Hepatic stellate cell (primary cell): ENCODE measurements around the gene HTR5A.
"Not testable (repeated sequence)": the region's sequence is repeated elsewhere in the genome, so short reads cannot be mapped to it uniquely, and the experiment has no call there.

Experiments
- DNase-seq: peaks from one replicate; pipeline ENCODE4 v3.0.0; 2011; ENCODE audit warnings: low spot score

Gene HTR5A

DNA sequence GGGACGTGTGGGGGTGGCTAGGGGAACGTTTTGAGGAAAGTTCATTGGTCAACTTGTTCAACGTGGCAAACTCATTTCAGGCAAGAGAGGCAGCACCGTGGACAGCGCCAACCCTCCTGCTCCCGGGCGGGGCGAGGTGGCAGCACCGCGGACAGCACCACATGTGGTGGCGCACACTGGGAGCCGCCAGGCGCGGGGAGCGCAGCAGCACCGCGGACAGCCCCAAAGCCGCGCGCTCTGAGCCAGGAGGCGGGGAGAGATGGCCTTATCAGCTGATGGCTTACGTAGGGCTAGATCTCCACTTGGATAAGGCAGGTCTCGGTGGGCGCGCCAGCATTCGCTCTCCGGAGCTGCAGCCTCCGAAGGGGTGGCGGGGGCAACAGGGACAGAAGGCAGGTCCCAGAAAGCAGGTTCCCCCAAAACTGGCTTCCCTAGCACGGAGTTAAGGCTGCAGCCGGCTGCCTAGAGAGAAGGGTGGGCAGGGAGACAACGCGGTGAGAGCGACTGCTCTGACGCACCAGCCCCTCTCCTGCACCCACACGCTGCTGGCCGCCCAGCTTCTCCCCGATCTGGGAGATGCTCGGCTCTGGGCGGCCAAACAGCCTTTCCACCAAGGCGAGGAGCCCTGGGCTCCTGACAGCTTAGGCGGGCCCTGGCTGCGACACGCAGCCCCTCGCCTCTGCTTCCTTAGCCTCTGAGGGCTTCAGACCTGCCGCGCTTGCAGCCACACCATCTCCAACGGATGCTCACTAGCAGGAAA is at the start of gene HTR5A:
TSS of gene HTR5A (plus strand) at position 333 of the 760 bp plus-strand sequence. CDS start 576 bp downstream, outside the sequence.
- peak; percentile 77 for DNase-seq

DNA sequence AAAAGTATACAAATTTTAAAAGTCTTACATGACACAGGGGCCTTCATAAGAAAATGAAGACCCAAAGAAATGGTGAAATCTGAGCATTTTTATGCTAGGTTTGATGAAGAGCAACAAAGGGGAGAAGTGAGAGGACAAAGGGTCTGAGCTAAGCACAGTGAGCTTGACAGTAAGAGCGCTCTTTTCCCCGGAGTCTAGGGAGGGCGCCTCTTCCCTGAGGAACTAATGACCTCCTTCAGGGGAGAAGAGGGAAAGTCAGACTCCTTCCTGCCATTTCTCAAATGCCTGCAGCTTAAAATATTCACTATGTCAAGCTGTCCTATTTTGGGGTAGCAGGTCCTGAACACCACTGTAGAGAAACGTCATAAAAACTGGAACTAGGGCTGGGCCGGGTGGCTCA is 49.1 kb upstream of the HTR5A start:
- no peak for DNase-seq

DNA sequence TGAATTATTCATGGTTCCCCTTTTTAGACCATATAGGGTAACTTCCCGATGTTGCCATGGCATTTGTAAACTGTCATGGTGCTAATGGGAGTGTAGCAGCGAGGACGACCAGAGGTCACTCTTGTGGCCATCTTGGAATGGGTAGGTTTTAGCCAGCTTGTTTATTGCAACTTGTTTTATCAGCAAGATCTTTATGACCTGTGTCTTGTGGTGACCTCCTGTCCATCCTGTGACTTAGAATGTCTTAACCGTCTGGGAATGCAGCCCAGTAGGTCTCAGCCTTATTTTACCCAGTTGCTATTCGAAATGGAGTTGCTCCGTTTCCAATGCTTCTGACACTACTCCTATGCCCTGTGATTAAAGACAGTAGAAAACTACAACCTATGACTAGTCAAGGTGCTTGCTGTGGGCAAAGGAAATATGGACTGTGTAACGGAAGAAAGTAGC is 48.4 kb upstream of the HTR5A start:
- no peak for DNase-seq

DNA sequence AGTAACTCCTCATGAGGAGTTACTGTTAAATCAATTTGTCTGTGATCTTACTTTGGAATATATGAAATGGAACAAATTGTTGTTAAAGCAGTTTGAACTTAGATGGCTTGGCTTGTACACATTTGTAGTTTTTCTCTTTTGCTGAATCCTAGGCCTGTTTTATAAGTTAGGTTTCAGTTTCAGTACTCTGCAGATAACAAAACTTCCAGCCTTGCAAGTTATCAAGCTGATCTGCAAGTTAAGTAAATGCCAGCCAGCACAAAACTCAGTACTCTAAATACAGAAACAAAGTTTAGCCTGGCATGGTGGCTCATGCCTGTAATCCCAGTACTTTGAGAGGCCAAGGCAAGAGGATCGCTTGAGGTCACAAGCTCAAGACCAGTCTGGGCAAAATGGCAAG is 42.2 kb upstream of the HTR5A start:
- no peak for DNase-seq

DNA sequence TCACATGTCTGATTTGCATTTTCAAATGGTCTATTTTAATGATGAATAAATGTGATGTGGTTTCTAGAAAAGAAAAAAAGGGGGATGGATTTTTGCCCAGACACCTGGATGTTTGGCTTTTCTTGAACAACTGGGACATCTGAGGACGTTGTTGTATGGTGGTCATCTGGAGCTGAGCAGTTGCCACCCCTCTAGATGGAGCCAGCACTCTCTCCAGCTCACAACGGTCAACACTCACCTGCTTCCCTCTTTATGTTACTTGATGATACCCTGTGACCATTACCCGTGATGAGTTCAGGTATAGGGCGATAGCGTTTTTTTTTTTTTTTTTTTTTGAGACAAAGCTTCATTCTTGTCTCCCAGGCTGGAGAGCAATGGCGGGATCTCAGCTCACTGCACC is 37.1 kb upstream of the HTR5A start:
- DNase-seq = no peak

DNA sequence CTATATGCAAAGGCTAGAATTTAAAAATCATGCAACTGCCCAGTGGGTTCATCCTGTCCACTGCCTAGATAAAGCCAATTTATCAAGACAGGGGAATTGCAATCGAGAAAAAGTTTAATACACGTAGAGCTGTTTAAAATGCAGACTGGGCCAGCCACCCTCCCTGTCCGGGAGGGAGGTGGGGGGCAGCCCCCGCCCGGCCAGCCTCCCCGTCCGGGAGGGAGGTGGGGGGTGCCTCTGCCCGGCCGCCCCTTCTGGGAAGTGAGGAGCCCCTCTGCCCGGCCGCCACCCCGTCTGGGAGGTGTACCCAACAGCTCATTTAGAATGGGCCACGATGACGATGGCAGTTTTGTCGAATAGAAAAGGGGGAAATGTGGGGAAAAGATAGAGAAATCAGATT is 35.6 kb upstream of the HTR5A start:
- not testable (repeated sequence) for DNase-seq

DNA sequence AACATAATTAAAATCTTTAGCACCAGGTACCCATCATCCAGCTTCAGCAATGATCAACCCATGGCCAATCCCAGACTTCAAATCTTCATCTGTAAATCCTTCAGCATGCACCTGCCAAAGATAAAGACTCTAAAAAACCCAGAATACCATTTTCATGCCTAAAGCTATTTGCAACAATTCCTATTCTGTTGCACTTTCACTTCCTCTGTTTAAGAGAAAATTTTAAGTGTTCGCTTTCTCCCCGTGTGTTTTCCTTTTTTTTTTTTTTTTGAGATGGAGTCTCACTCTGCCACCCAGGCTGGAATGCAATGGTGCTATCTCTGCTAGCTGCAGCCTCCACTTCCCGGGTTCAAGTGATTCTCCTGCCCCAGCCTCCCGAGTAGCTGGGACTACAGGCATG is 31.8 kb upstream of the HTR5A start:
- DNase-seq = no peak

DNA sequence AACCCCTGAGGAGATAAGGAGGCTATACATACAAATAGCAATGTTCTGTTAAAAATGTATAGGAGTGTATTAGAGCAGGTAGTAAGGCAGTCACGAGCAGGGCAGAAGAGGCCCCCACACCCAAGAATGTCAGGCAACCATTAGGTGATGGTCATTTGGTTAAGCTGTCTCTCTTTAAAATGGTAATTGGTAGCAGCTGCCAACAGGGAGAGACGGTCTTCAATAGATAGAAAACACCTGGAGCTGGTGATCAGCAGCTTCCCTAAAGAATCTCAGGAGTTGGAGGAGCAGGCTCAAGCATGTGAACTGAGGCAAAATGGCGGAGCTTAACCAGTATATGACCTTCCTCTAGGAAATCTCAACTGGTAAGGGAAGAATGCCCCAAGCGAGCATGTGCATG is 26.4 kb upstream of the HTR5A start:
- DNase-seq = no peak

DNA sequence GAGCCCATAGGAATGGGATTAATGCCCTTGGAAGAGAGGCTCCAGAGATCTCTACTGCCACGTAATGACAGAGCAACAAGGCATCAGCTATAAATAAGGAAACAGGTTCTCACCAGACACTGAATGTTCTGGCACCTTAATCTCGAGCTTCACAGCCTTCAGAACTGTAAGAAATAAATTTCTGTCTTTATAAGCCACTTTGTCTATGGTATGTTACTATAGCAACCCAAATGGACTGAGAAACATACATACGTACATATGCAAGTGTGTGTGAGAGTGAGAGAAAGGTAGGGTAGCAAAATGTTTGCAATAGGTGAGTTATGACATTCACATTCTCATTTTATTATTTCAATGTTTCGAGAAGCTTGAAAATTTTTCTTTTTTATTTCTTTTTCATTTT is 22.1 kb upstream of the HTR5A start:
- no peak for DNase-seq

DNA sequence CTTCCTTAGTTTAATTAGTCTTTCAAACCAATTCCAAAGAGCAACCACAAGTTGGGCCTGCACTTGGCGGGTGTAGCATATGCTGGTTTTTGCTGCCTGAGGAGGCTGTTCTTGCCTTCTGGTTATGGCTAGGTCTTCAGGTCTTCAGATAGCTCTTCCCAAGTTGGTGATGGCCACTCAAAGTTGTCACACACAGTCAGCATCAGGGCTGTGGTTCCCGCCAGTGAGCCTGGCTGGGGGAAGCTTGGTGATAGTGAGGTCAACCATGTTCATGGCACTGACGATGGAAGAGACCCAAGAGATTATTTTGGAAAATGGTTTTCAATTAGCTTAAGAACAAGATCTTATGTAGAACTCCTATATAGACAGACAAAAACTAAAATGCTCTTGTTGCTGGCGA is 18.8 kb upstream of the HTR5A start:
- no peak for DNase-seq

DNA sequence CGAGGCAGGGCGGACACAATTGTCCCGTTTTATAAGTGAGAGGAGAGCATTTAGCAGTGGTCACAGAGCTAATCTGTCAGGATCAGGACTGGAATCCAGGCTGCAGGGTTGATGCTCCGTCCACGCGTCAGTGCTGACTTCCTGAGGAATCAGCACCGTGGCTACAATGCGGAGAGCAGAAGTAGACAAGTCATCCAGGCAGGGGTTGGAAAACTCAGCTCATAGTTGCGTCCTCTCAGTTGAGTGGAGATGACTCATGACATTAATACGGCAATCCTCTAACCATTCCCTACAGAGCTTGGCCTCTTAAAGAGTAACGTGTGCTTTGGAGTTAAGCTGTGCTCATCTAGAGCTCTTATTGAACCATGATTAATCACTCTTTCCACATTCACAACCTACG is 17.1 kb upstream of the HTR5A start:
- DNase-seq = no peak

DNA sequence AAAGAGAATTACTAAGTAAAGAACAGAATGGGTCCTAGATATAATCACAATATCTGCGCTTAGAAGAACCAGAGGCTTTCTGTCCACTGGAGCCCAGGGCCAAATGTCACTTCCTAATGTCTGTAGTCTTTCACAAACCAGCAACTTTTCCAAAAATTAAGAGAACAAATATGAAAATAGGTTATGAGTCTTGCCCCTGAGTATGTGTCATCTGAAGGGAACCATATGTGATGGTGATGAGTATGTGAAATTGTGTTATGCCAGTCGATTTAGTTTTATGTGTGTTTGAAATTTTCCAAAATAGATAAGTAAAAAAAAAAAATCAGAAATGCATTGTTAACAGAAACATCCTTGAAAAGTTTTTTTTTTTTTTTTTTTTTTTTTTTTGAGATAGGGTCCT is 15.4 kb upstream of the HTR5A start:
- DNase-seq = no peak

DNA sequence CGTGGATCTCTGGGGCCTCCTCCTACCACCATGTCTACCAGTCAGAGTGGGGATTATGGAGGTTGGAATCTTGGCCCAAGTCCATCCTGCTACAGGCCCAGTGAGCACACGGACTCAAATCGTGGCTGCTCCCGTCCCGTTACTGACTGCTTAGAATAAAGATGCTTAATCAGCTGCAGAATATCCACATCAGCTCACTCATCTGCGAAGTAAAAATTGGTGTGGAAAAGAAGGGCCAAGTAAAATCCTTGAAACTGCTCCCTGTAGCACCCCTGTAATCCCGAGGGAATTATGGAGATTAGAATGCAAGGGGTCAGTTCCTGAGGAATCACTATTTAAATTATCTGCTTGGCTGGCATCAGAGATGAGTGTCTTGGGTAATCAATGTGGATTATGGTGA is 13.0 kb upstream of the HTR5A start:
- DNase-seq = no peak

DNA sequence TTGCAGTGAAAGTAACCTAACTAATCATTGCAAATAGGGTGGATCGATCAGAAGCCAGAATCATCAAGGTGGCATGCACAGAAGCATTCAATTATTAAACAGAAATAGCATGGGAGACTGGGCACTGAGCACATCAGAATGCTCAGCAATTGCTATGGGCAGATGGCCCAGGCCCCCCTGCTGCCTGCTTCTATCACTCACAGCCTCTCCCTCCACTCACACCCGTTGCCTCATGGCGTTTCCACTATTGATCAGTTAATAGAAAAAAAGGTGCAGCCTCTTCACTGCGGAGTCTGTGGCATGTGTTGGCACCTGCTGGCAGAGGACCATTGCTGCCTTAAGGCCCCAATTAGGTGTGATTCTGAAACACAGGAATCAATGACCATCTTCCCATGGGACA is 11.2 kb upstream of the HTR5A start:
- no peak for DNase-seq

DNA sequence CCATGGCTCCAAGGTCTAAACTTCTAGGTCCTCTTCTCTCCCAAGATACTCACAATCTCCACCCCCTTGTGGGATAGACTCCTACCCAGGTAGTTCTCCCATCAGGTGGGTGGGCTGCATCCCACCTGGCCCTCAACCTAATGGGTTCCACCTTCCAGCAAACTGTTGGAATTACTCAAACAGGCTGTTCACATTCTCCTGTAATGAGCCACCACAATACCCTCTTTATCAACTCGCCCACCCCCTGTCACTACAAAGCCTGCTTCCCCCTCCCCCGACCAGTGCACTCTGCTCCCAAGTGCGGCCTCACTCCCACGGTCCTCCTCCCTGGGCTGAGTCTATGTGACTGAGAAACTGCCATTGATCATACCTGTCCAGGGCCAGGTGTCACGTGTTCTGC is 10.4 kb upstream of the HTR5A start:
- DNase-seq = no peak

DNA sequence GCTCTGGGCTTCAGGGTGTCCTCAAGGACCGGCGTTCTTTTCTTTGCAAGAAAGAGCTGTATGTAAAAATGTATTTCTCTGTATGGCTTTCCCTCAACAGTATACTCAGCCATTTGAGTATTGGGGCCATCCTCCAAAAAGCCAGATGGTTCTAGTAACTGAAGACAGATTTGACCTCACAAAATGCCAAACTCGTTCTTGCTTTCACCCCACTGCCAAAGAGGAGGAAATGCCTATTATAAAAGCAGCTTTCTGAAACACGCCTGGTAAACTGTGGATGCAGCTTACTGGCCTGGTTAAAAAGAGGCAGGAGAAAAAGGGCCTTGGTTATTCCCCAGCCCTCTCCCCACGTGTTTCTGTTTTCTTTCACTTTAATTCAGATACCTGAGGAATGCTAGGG is 7.7 kb upstream of the HTR5A start:
- no peak for DNase-seq

DNA sequence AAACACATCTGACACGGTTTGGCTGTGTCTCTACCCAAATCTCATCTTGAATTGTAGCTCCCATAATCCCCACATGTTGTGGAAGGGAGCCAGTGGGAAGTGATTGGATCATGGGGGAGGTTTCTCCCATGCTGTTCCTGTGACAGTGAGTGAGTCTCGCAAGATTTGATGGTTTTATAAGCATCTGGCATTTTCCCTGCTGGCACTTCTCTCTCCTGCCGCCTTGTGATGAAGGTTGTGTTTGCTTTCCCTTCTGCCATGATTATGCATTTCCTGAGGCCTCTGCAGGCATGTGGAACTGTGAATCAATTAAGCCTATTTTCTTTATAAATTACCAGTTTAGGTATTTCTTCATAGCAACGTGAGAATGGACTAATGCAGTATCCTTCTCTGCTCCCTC is 5.9 kb upstream of the HTR5A start:
- no peak for DNase-seq

DNA sequence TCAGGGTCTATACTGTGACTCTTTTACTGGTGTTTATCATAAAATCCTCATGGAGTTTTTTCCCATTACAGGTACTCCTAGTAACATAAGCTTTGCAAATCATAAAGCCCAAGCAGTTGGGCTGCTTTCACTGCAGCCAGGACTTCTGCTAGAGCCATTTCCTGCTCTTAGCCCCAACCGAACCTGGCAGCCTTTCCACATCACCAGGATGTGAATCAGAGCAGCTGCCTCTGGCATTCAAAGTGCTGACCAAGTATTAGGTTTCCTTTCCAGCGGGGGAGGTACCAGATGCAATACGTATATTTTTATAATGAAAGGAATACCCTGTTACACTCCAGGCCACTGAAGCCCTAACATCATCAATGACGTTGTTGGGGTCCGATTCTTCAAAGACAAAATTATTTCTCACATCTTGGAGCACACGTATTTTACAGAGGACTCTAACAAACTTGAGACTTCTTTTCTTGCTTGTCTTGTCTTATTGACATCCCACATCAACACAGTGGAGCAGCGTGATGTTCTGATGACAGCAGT is 3.6 kb upstream of the HTR5A start:
- DNase-seq = peak; percentile 27

DNA sequence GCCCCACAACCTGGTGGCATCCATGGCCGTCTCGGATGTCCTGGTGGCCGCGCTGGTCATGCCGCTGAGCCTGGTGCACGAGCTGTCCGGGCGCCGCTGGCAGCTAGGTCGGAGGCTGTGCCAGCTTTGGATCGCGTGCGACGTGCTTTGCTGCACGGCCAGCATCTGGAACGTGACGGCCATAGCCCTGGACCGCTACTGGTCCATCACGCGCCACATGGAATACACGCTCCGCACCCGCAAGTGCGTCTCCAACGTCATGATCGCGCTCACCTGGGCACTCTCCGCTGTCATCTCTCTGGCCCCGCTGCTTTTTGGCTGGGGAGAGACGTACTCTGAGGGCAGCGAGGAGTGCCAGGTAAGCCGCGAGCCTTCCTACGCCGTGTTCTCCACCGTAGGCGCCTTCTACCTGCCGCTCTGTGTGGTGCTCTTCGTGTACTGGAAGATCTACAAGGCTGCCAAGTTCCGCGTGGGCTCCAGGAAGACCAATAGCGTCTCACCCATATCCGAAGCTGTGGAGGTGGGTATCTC is 1.1 kb downstream of the HTR5A start:
- DNase-seq = no peak

DNA sequence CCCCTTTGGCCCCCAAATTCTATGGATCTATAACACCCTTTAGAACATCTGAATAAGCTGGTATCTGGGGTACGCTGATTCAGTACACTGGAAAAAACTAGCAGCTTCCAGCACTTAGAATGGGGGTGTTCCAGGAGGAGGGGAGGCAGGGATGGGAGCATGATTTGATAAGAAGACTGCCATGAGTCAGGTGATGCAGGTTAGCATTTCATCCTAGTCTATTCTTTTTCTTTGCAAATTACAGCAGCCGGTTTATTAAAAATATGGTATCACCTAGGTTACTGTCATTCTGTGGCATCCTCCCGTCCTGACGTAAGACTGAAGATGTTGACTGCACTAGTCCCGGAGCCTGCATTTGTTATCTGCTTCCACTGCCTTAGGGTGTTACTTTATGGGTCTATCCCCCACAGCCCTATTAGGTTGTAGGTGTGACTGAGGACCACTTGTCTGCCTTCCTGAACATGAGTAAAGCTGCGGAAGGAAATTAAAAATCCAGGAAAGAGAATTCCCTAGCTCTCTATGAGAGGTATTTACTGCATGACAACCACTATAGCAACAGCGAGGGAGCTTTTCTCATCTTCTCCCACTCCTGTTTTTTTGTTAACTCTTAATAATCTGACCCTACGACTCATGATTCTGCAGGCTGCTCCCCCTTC is 1.9 kb downstream of the HTR5A start:
- no peak for DNase-seq

DNA sequence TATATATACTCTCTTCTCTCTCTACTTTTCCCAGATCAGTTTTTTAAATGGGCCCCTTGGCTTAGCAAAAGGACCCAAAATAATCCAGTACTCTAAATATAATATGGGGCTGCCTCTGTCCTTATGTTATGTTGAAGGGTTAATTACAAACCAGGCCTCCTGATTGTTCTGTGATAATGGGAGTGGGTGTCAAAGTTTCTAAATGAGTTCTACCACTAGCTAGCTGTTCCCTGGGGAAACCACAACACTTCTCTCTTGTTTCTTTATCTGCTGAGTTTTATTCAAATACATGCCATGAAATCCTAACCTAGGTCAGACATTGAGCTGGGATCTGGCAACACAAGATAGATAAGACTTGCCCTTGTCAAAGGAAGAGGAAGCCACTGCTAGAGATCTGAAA is 3.8 kb downstream of the HTR5A start:
- DNase-seq = no peak

DNA sequence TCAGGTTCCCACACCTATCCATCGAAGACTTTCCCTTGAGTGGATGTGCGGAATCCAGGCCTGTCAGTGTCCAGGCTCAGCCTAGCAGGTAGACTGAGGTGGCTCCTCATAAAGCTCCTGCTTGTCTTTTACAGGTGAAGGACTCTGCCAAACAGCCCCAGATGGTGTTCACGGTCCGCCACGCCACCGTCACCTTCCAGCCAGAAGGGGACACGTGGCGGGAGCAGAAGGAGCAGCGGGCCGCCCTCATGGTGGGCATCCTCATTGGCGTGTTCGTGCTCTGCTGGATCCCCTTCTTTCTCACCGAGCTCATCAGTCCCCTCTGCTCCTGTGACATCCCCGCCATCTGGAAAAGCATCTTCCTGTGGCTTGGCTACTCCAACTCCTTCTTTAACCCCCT is 13.9 kb downstream of the HTR5A start:
- DNase-seq = no peak

DNA sequence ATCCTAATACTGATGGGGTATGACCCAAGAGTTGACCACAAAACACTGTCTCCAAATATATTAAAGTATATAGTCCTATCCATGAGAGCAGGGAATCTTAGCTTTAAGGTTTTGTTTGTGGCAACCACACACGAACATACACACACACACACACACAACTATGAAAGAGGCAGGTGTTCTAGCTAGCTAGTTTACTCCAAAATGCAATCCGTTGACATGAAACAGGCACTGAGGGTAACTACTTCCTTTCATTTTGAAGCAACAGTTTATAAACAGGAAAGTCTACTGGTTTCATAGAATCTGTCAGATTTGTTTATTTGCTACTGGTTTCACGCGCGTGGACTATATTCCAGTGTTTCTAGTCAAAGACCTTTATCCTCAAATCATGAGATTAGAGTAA is 14.8 kb downstream of the HTR5A start:
- no peak for DNase-seq
